Endothelial cell (in vitro differentiated cells): Measurements from ENCODE around the gene NAT8L. TPM values are rescaled to one million over a fixed set of nuclear protein-coding genes. Genes with fewer than 3 reads are reported as not detected.

Experiments
- DNase-seq: peaks from one replicate; pipeline ENCODE4 v3.0.0; 2021; ENCODE audit warnings: low spot score
- H3K27ac Mint-ChIP-seq: one replicate; pipeline ENCODE4 v1.8.0; 2021; ENCODE audit warnings: mixed read lengths, inconsistent platforms; ENCODE audit not compliant: unreplicated experiment
- H3K27me3 Mint-ChIP-seq: one replicate; pipeline ENCODE4 v1.8.0; 2021; ENCODE audit warnings: mild to moderate bottlenecking, moderate library complexity, mixed read lengths, inconsistent platforms; ENCODE audit not compliant: unreplicated experiment
- H3K36me3 Mint-ChIP-seq: one replicate; pipeline ENCODE4 v1.8.0; 2021; ENCODE audit warnings: mild to moderate bottlenecking, low read depth, mixed read lengths, inconsistent platforms; ENCODE audit not compliant: unreplicated experiment
- H3K4me1 Mint-ChIP-seq: one replicate; pipeline ENCODE4 v1.8.0; 2021; ENCODE audit warnings: mild to moderate bottlenecking, mixed read lengths, inconsistent platforms; ENCODE audit not compliant: unreplicated experiment
- H3K4me3 Mint-ChIP-seq: one replicate; pipeline ENCODE4 v1.8.0; 2021; ENCODE audit warnings: mild to moderate bottlenecking, mixed read lengths, inconsistent platforms; ENCODE audit not compliant: unreplicated experiment
- H3K9me3 Mint-ChIP-seq: one replicate; pipeline ENCODE4 v1.8.0; 2021; ENCODE audit warnings: mixed read lengths, inconsistent platforms; ENCODE audit not compliant: unreplicated experiment
- total RNA-seq: library from RNA; stranded (reverse); fragmentation: NEBNext Ultra II Directional; extraction: Animal tissue kit (Norgen Biotek cat#: 25700); gene quantifications from one replicate; pipeline ENCODE4 v1.2.1, GENCODE V29; 2021; ENCODE audit not compliant: unreplicated experiment
- TF ChIP-seq, protein P1 (sequence below): fragments of 200-600 bp; sonication (generic); IDR thresholded peaks from one replicate; pipeline ENCODE4 v1.5.0; 2021; ENCODE audit warnings: antibody characterized with exemption; ENCODE audit not compliant: unreplicated experiment

NAT8L gene
- total RNA-seq, 1 donor from 2014 or later: 0.36 TPM

DNA sequence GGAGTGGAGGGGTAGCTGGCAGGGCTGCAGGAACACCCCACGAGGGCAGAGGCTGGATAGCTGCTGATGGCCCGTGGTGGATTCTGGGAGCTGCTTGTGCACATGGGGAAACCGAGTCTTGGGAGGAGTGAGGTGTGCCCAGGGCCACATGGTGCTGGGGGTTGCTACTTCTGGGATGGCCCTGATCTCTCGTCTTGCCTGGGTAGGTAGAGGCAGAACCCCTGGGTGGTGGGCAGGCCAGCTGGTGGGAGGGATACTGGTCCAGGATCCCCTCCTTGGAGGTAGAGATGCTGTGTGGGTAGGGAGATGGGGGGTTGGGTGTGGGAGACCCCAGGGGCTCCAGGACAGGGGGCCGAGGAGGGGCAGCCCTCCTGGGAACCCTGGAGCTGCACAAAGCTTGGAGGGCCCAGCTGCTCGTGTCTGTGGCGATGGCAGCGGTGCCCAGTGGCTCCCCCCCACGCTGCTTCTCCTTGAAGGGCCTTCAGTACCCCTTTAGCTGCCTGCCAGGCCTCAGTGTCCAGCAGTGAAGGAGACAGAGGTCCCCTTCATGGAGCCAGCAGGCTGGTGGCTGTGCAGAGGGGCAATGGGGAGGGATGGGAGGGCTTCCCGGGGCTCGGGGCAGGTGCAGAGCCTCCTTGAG, 3.2 kb downstream of the NAT8L start:
- peaks cover 9% of the 10 kb centered on the region for H3K27me3 Mint-ChIP-seq
- H3K4me3 Mint-ChIP-seq: no peak overlapping the region
- no peak for DNase-seq
- TF ChIP-seq, protein P1, sequence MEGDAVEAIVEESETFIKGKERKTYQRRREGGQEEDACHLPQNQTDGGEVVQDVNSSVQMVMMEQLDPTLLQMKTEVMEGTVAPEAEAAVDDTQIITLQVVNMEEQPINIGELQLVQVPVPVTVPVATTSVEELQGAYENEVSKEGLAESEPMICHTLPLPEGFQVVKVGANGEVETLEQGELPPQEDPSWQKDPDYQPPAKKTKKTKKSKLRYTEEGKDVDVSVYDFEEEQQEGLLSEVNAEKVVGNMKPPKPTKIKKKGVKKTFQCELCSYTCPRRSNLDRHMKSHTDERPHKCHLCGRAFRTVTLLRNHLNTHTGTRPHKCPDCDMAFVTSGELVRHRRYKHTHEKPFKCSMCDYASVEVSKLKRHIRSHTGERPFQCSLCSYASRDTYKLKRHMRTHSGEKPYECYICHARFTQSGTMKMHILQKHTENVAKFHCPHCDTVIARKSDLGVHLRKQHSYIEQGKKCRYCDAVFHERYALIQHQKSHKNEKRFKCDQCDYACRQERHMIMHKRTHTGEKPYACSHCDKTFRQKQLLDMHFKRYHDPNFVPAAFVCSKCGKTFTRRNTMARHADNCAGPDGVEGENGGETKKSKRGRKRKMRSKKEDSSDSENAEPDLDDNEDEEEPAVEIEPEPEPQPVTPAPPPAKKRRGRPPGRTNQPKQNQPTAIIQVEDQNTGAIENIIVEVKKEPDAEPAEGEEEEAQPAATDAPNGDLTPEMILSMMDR: no peak
- peaks cover 4% of the 10 kb centered on the region for H3K4me1 Mint-ChIP-seq
- no peaks in the 10 kb centered on the region for H3K9me3 Mint-ChIP-seq
- no peak overlapping the region for H3K27ac Mint-ChIP-seq
- no peaks in the 10 kb centered on the region for H3K36me3 Mint-ChIP-seq

DNA sequence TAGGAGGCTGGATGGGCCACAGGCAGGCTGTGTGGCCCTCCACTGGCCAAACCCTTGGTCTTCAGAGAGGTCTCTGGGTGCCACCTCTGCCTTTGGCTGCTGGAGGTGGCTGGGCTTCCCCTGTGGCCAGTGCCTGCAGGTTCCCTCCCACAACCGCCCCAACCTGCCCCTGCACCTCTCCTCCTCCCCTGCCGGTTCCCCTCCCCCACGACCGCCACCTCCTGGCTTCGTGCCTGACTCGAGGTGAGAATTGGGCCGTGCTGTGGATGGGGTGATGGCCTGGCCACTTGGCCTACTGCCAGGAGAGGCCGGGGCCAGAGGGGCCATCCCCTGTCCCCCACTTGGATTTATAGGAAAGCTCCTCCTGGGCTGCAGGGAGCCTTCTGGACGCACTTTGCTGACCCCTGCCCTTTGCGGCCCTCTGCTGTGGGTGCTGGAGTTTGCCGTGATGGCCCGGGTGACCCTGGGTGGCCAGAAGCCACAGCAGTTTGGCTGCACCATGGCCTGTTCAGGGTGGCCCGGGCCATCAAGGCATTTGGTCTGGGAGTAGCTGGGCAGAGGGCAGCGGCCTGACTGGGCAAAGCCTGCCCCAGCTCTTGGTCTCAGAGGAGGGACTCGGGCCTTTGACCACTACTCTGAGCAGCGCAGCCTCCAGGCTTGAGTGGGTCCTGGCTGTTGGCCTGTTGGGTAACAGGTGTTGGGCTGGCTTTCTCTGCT, 3.8 kb downstream of the NAT8L start:
- Mint-ChIP-seq H3K27ac (no peak overlapping the region), H3K4me3 (no peak overlapping the region), H3K4me1 (no peaks in the 10 kb centered on the region), H3K27me3 (peaks cover 6% of the 10 kb centered on the region), H3K9me3 (no peaks in the 10 kb centered on the region), H3K36me3 (no peaks in the 10 kb centered on the region)
- DNase-seq: no peak
- TF ChIP-seq, protein P1: no peak

DNA sequence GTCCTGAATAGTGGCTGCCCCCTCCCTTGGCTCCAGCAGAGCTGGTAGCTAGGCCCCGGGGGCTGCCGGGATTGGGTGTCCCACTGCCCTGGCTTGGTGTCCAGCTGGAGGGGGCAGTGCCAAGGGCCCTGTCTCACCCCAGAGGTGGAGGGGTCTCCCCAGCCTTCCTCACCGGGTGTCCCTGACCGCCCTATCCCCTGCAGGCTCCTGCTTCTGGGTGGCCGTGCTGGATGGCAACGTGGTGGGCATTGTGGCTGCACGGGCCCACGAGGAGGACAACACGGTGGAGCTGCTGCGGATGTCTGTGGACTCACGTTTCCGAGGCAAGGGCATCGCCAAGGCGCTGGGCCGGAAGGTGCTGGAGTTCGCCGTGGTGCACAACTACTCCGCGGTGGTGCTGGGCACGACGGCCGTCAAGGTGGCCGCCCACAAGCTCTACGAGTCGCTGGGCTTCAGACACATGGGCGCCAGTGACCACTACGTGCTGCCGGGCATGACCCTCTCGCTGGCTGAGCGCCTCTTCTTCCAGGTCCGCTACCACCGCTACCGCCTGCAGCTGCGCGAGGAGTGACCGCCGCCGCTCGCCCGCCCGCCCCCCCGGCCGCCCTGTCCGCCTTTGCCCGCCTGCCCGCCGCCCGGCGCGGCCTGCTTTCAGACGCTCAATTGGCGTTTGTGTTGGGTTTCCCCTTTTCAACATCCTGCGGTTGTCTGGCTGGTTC, 4.6 kb downstream of the NAT8L start:
- no peak for DNase-seq
- no peak overlapping the region for H3K4me3 Mint-ChIP-seq
- H3K27ac Mint-ChIP-seq: no peak overlapping the region
- H3K9me3 Mint-ChIP-seq: no peaks in the 10 kb centered on the region
- H3K36me3 Mint-ChIP-seq: no peaks in the 10 kb centered on the region
- H3K4me1 Mint-ChIP-seq: no peaks in the 10 kb centered on the region
- peaks cover 9% of the 10 kb centered on the region for H3K27me3 Mint-ChIP-seq
- TF ChIP-seq, protein P1: no peak

DNA sequence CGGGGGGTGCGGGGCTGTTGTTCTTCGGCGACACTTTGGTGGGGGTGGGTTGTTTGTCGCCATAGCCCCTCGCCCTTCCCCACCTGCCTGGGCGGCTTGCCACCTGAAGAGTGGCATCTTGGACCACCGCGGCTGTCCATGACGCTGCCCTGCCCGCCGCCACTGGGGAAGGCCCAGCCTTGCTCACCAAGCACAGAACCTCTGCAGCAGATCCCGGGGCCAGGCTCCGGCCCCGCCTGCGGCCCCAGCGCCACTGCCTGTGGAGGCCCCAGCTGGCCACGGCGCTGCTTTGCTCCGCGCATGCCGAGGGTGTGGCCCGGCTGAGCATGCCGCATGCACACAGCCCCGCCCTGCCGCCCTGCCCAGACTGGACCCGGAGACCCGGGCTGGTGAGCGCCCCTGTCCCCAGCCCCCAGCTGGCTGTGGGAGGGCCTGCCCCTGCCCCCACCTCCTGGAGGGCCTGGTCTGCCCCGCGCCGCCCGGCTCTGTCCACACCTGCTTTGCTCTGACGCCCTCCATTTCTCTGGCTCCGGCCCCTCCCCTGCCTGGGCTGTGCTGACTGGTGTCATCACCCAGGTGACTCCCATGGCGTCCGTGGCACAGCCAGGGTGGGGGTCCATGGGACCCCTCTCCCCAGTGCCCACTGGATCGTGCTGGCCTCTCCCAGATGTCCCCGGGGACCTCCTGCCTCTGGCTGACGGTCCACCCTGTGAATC, 5.3 kb downstream of the NAT8L start:
- Mint-ChIP-seq H3K27ac (no peak overlapping the region), H3K36me3 (no peaks in the 10 kb centered on the region), H3K4me3 (no peak overlapping the region), H3K4me1 (no peaks in the 10 kb centered on the region), H3K9me3 (no peaks in the 10 kb centered on the region), H3K27me3 (peaks cover 9% of the 10 kb centered on the region)
- TF ChIP-seq, protein P1: no peak
- DNase-seq: no peak
